Sigmoid colon (tissue), 7 donors: ENCODE data around the gene HELZ2. TPM values are rescaled to one million over a fixed set of nuclear protein-coding genes. Genes with fewer than 3 reads are reported as not detected.

Experiments used
- DNase-seq: peaks from one replicate; pipeline ENCODE4 v3.0.0-alpha.2; 2019
- H3K27ac ChIP-seq, 4 donors: fragments of 200-600 bp; sonication (generic); one replicate each; pipeline ENCODE4 v1.5.1; 2016 to 2019; ENCODE audit warnings: mild to moderate bottlenecking in 1 of 4
- H3K27me3 ChIP-seq, 3 donors: fragments of 200-600 bp; sonication (generic); one replicate each; pipeline ENCODE4 v1.5.1; 2019; ENCODE audit warnings: mild to moderate bottlenecking in 1 of 3
- H3K36me3 ChIP-seq, 4 donors: fragments of 200-600 bp; sonication (generic); one replicate each; pipeline ENCODE4 v1.5.1; 2016 to 2019
- H3K4me1 ChIP-seq, 4 donors: fragments of 200-600 bp; sonication (generic); one replicate each; pipeline ENCODE4 v1.5.1; 2017 to 2019
- H3K4me3 ChIP-seq, 4 donors: fragments of 200-600 bp; sonication (generic); one replicate each; pipeline ENCODE4 v1.5.1; 2017 to 2019; ENCODE audit warnings: mild to moderate bottlenecking in 2 of 4, moderate library complexity in 1 of 4
- H3K9me3 ChIP-seq, 4 donors: fragments of 200-600 bp in 3 of 4; sonication (generic) in 3 of 4; one replicate each; pipeline versions ENCODE4 v1.5.1 to v1.6.1; 2013 to 2019
- CTCF ChIP-seq, 4 experiments: fragments of 450-650 bp in 3 of 4; fragments of 200-600 bp in 1 of 4; IDR thresholded peaks; one replicate each; pipeline ENCODE4 v1.5.1; 2016 to 2019; ENCODE audit warnings: antibody characterized with exemption in 4 of 4, mild to moderate bottlenecking in 3 of 4, moderate library complexity in 2 of 4
- EP300 ChIP-seq, 4 donors: sonication (generic); formaldehyde crosslinking; IDR thresholded peaks; one replicate each; pipeline ENCODE4 v1.6.1; 2017; ENCODE audit warnings: antibody characterized with exemption in 4 of 4
- POLR2A ChIP-seq, 2 donors: fragments of 450-650 bp; IDR thresholded peaks; one replicate each; pipeline ENCODE4 v1.6.1; 2016; ENCODE audit warnings: antibody characterized with exemption in 2 of 2, mild to moderate bottlenecking in 2 of 2, moderate library complexity in 2 of 2
- POLR2AphosphoS5 ChIP-seq, 4 donors: sonication (generic); formaldehyde crosslinking; IDR thresholded peaks; one replicate each; pipeline ENCODE4 v1.6.1; 2017; ENCODE audit warnings: antibody characterized with exemption in 4 of 4
- WGBS, 2 donors: extraction: QIAGEN DNeasy Blood & Tissue Kit; methylation state at CpG; one replicate each; pipeline ENCODE4 v1.1.7; 2013; 5-methylcytosine and 5-hydroxymethylcytosine counted together
- intact Hi-C: fragments of 100-400 bp; cut with DNase I; formaldehyde crosslinking; loops from one replicate; pipeline ENCODE4 v1.15.1; 2023
- polyA plus RNA-seq, 3 donors: library from polyadenylated mRNA; stranded (reverse); fragments of 200-250 nt; gene quantifications; one replicate each; pipeline ENCODE4 v1.2.3, GENCODE V29; 2013
- total RNA-seq, 4 donors: library from RNA; depleted of rRNA; stranded (reverse); fragments of >200 nt; gene quantifications; one replicate each; pipeline ENCODE4 v1.1.0, GENCODE V29; 2016
- donor health status: healthy with polysubstance abuse.
- donor health status: Bipolar disorder and iron deficiency.
- donor health status: healthy.

The HELZ2 gene
- total and polyA plus RNA-seq, 7 donors, result 1.2 to 48.1 (median 13.6) TPM

GRCh38 chr20:63579017-63579694, 5.1 kb upstream of the HELZ2 start:
- H3K27ac ChIP-seq, result no peak overlapping the region
- DNase-seq, result no peak
- H3K9me3 ChIP-seq, result no peaks in the 10 kb centered on the region
- TF ChIP-seq EP300 (IDR thresholded peaks at IDR 0.05), result no peak
- no peak overlapping the region for H3K4me3 ChIP-seq
- no peaks in the 10 kb centered on the region for H3K27me3 ChIP-seq
- intact Hi-C loops, result no loop called here
- no peaks in the 10 kb centered on the region for H3K36me3 ChIP-seq
- WGBS, 2 donors, result 71 to 83% methylated on average over 19 of the region's 19 CpGs
- peaks cover 0 to 18% (median 10%) of the 10 kb centered on the region in 4 donors for H3K4me1 ChIP-seq

- no peaks in the 10 kb centered on the region for H3K36me3 ChIP-seq
- H3K4me1 ChIP-seq, result peaks cover 0 to 21% (median 15%) of the 10 kb centered on the region in 4 donors
- TF ChIP-seq POLR2AphosphoS5 (IDR thresholded peaks at IDR 0.05) (no peak), EP300 (IDR thresholded peaks at IDR 0.05) (no peak), CTCF (IDR thresholded peaks at IDR 0.05) (no peak), POLR2A (IDR thresholded peaks at IDR 0.05) (no peak)
- no peaks in the 10 kb centered on the region for H3K27me3 ChIP-seq
- no peaks in the 10 kb centered on the region for H3K9me3 ChIP-seq
- H3K4me3 ChIP-seq, result no peak overlapping the region
- WGBS, 2 donors, result 64 to 84% methylated on average over 26 of the region's 26 CpGs
- DNase-seq, result no peak
- H3K27ac ChIP-seq, result no peak overlapping the region
- intact Hi-C loops, result no loop called here
Measured at GRCh38 chr20:63578224-63579016, 4.4 kb upstream of the HELZ2 start.

- H3K4me3 ChIP-seq, result no peak overlapping the region
- no peaks in the 10 kb centered on the region for H3K9me3 ChIP-seq
- peaks cover 0 to 29% (median 24%) of the 10 kb centered on the region in 4 donors for H3K4me1 ChIP-seq
- peak; percentile 87 for DNase-seq
- TF ChIP-seq POLR2AphosphoS5 (IDR thresholded peaks at IDR 0.05), result no peak
- TF ChIP-seq POLR2A (IDR thresholded peaks at IDR 0.05), result no peak
- no peak overlapping the region for H3K27ac ChIP-seq
- 49 to 85% methylated on average over 19 of the region's 19 CpGs for WGBS, 2 donors
- intact Hi-C loops, result no loop called here
- H3K27me3 ChIP-seq, result no peaks in the 10 kb centered on the region
- H3K36me3 ChIP-seq, result peaks cover 0 to 5% (median 0%) of the 10 kb centered on the region in 4 donors
Measured at GRCh38 chr20:63577317-63577894, 3.4 kb upstream of the HELZ2 start.

GRCh38 chr20:63576311-63576710, 2.3 kb upstream of the HELZ2 start:
- 76 to 88% methylated on average over 7 of the region's 7 CpGs for WGBS, 2 donors
- TF ChIP-seq POLR2A (IDR thresholded peaks at IDR 0.05) (no peak), CTCF (IDR thresholded peaks at IDR 0.05) (no peak), EP300 (IDR thresholded peaks at IDR 0.05) (no peak), POLR2AphosphoS5 (IDR thresholded peaks at IDR 0.05) (no peak)

GRCh38 chr20:63574829-63575743, 1.0 kb upstream of the HELZ2 start:
- H3K27ac ChIP-seq, result peak overlapping the region in 3 of 4 donors; percentile 80 to 87 (median 82)

More at GRCh38 chr20:63576311-63576710, 2.3 kb upstream of the HELZ2 start:
- DNase-seq, result no peak
- Histone ChIP-seq H3K36me3 (peaks cover 0 to 10% (median 0%) of the 10 kb centered on the region in 4 donors), H3K4me3 (no peak overlapping the region), H3K27ac (no peak overlapping the region), H3K4me1 (peaks cover 0 to 29% (median 27%) of the 10 kb centered on the region in 4 donors), H3K9me3 (no peaks in the 10 kb centered on the region), H3K27me3 (no peaks in the 10 kb centered on the region)
- intact Hi-C loops, result no loop called here

More at GRCh38 chr20:63574829-63575743, 1.0 kb upstream of the HELZ2 start:
- WGBS, 2 donors, result 61 to 73% methylated on average over 28 of the region's 28 CpGs
- Histone ChIP-seq H3K4me3 (peak overlapping the region in 3 of 4 donors; percentile 89 to 97 (median 94)), H3K27me3 (no peaks in the 10 kb centered on the region), H3K4me1 (peaks cover 0 to 29% (median 27%) of the 10 kb centered on the region in 4 donors), H3K36me3 (peaks cover 0 to 10% (median 0%) of the 10 kb centered on the region in 4 donors), H3K9me3 (no peaks in the 10 kb centered on the region)
- no peak for DNase-seq
- intact Hi-C loops, result loop anchor here (2.0 to 5.0 kb wide), 2 partner anchors 52 to 77 kb away; partner anchors contain the start of genes GMEB2 and STMN3
- TF ChIP-seq EP300 (IDR thresholded peaks at IDR 0.05) (no peak), POLR2AphosphoS5 (IDR thresholded peaks at IDR 0.05) (no peak), CTCF (IDR thresholded peaks at IDR 0.05) (no peak), POLR2A (IDR thresholded peaks at IDR 0.05) (no peak)
